Activated T-helper 2 cell treated with anti-CD3 and anti-CD28 coated beads, Interferon-gamma antibody, Interleukin-2, Interleukin-4, amounts not matched to agents 10 μg/mL and 5 μg/mL and 100 μg/mL, durations not matched to agents 14 hours and 24 hours and 36 hours (primary cell): Measurements from ENCODE around the gene SH2B3. TPM values are rescaled to one million over a fixed set of nuclear protein-coding genes. Genes with fewer than 3 reads are reported as not detected.

Experiments
- DNase-seq: peaks from one replicate; pipeline ENCODE4 v3.0.0; 2021; ENCODE audit warnings: low spot score
- H3K27ac Mint-ChIP-seq: one replicate; pipeline ENCODE4 v1.8.0; 2021; ENCODE audit warnings: mixed read lengths
- H3K27me3 Mint-ChIP-seq: one replicate; pipeline ENCODE4 v1.8.0; 2021; ENCODE audit warnings: low read depth, mixed read lengths
- H3K36me3 Mint-ChIP-seq: one replicate; pipeline ENCODE4 v1.8.0; 2021; ENCODE audit warnings: low read depth, mixed read lengths
- H3K4me1 Mint-ChIP-seq: one replicate; pipeline ENCODE4 v1.8.0; 2021; ENCODE audit warnings: low read depth, mixed read lengths
- H3K4me3 Mint-ChIP-seq: one replicate; pipeline ENCODE4 v1.8.0; 2021; ENCODE audit warnings: low read depth, mild to moderate bottlenecking, moderate library complexity, mixed read lengths
- H3K9me3 Mint-ChIP-seq: one replicate; pipeline ENCODE4 v1.8.0; 2021; ENCODE audit warnings: mixed read lengths
- intact Hi-C: fragments of 100-400 bp; cut with micrococcal nuclease; formaldehyde crosslinking; loops from one replicate; pipeline ENCODE4 v1.15.1; 2023
- total RNA-seq: library from RNA; stranded (reverse); gene quantifications from 2 replicates; pipeline ENCODE4 v1.2.3, GENCODE V29; 2022

Gene SH2B3
- 48.3 and 50.9 TPM in 2 replicates for total RNA-seq

DNA sequence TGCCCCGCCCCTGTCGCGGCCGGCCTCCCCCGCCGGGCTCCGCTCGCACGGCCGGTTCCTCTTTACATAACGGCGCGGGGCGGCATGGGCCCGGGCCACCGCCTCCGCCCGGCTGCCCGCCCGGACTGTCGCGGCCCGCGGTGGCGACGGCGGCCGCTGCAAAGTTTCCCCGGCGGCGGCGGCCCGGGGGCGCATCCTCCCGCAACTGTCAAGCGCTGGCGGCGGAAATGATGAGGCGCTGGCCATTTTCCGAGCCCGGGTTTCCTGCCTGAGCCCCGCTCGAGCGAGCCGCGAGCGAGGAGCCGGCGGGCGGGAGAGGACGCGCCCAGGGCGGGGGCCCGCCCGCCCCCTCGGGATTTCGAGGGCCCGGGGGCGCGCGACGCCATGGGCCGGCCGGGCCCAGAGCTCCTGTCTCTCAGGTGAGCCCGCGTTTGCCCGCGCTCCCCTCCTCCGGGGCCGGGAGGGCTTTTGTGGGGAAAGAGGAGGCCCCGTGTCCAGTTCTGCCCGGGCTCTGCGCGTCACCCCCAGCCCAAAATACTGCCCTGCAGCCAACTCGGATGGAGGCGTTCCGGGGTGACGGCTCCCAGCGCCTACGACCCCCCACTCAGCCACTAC, at the start of gene SH2B3:
TSS of gene SH2B3 (plus strand) at position 65 of the 615 bp plus-strand sequence. CDS start 12,223 bp downstream, outside the sequence.
- H3K27me3 Mint-ChIP-seq = no peaks in the 10 kb centered on the region
- H3K36me3 Mint-ChIP-seq = peaks cover 23% of the 10 kb centered on the region
- intact Hi-C loops = loop anchor here (1.0 to 5.0 kb wide), 3 partner anchors 24 to 281 kb away; partner anchors contain the start of genes ACAD10, ATXN2 and BRAP
- H3K4me3 Mint-ChIP-seq = peak within 1 kb of the TSS; percentile 92
- DNase-seq = peak; percentile 79
- H3K9me3 Mint-ChIP-seq = no peaks in the 10 kb centered on the region
- H3K4me1 Mint-ChIP-seq = peaks cover 53% of the 10 kb centered on the region
- peak within 1 kb of the TSS; percentile 95 for H3K27ac Mint-ChIP-seq

DNA sequence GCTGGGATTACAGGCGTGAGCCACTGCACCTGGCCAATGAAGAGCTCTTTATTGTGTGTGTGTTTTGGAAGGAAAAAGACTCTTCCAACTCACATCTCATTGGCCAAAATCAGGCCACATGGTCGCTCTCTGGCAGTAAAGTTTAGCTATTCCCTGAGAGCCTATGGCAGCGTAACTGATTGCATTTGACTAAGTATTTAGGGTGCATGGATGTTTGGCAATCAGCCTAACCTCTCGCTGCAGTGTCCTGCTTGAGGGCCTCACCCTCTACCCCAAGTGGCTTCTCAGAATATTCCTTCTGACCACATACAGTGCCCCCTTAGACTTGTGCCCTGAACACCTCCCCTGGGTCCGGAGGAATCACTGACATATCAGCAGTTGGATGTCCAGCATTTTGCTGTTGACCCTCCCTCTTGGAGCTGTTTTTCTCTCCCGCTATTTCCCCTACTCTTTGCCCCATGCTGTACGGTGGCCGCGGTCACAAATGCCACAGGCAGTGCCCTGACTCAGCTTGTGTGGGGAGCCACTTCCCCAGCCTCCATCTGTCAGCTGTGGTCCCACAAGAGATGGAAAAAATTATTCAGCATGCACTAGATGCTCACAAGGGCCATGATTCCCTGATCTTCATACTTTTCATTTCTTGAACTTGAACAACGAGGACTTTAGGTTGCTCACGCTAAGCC, 46.4 kb upstream of the SH2B3 start:
- DNase-seq = peak; percentile 24
- H3K9me3 Mint-ChIP-seq = no peaks in the 10 kb centered on the region
- peaks cover 8% of the 10 kb centered on the region for H3K27me3 Mint-ChIP-seq
- peak overlapping the region; percentile 23 for H3K4me3 Mint-ChIP-seq
- intact Hi-C loops = no loop called here
- H3K36me3 Mint-ChIP-seq = no peaks in the 10 kb centered on the region
- H3K4me1 Mint-ChIP-seq = peaks cover 17% of the 10 kb centered on the region
- H3K27ac Mint-ChIP-seq = peak overlapping the region; percentile 73

DNA sequence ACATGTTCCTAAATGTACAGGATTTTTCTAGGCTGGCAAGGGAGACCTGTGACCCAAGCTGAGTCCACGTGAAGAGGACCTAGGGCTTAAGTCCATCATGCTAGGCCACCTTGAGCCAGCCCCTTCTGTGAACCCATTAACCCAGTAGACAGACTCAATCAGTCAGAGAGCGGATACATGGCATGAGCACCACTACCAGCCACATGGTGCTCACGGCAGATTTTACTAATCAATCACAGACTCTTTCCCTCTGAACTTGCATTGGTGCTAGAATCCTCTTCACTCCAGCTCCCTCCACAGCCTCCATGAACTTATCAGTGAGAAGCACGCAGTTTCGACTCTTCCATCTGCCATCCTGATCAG, 45.8 kb upstream of the SH2B3 start:
- peak overlapping the region; percentile 73 for H3K27ac Mint-ChIP-seq
- intact Hi-C loops = no loop called here
- peak overlapping the region; percentile 23 for H3K4me3 Mint-ChIP-seq
- H3K27me3 Mint-ChIP-seq = peaks cover 8% of the 10 kb centered on the region
- H3K4me1 Mint-ChIP-seq = peaks cover 17% of the 10 kb centered on the region
- no peaks in the 10 kb centered on the region for H3K9me3 Mint-ChIP-seq
- DNase-seq = no peak
- no peaks in the 10 kb centered on the region for H3K36me3 Mint-ChIP-seq

DNA sequence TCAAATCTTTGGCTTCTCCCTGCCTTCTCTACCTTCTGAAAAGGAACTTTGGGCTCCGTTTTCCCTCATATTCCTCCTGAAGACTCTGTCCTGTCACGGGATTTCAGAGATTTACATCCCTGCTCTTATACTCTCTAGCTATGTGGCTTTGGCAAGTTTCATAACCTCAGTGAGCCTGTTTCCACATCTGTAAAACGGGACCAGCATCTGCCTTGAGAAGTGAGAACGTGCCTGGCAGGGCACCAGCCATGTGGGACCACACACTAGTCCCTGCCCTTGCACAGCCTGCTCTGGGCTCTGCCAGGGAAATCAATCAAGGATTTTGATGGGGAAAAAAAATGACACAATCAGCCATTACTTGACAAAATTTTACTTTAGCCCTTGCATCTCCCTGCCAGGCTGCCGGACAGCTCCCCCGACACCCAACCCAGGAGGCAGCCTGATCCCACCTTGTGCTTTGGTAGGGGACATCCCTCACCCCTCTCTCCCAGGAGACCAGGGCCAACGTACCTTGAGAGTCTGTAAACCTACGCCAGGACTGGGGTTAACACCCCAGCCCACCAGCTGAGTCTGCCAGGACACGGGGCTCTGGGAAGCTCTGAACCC, 45.3 kb upstream of the SH2B3 start:
- DNase-seq = no peak
- Mint-ChIP-seq H3K9me3 (no peaks in the 10 kb centered on the region), H3K36me3 (no peaks in the 10 kb centered on the region), H3K4me1 (peaks cover 17% of the 10 kb centered on the region), H3K27ac (no peak overlapping the region), H3K4me3 (no peak overlapping the region), H3K27me3 (peaks cover 8% of the 10 kb centered on the region)
- intact Hi-C loops = no loop called here

DNA sequence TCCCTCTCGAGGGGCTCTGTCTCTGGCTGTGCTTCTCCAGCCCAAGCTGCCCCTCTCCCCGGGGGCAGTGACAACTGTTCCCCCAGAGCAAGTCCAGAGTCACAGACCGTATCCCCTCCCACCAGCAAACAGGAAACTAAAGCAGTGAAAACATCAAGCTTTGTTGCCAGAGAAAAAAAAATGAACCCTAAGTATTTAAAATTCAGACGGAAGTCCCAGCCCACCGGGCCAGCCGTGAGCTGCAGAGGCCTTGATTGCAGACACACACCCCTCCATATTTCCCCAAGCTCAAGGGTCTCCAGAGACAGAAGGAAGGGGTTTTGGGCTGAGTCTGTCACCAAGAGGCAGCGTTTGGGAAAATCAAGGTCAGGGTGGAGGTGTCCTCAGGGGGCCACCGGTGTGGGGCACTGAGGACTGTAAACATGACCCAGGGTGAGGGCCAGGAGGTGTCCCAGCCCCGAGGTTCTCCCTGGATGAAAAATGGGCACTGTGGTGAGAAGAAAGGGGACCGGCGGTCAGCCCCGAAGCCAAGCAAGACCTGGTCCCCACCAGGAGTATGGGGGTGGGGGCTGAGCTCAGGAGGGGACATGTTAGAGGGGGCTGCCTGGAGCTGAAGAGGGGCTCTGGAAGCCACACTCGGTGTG, 44.5 kb upstream of the SH2B3 start:
- H3K9me3 Mint-ChIP-seq = no peaks in the 10 kb centered on the region
- no peak overlapping the region for H3K4me3 Mint-ChIP-seq
- H3K27ac Mint-ChIP-seq = no peak overlapping the region

DNA sequence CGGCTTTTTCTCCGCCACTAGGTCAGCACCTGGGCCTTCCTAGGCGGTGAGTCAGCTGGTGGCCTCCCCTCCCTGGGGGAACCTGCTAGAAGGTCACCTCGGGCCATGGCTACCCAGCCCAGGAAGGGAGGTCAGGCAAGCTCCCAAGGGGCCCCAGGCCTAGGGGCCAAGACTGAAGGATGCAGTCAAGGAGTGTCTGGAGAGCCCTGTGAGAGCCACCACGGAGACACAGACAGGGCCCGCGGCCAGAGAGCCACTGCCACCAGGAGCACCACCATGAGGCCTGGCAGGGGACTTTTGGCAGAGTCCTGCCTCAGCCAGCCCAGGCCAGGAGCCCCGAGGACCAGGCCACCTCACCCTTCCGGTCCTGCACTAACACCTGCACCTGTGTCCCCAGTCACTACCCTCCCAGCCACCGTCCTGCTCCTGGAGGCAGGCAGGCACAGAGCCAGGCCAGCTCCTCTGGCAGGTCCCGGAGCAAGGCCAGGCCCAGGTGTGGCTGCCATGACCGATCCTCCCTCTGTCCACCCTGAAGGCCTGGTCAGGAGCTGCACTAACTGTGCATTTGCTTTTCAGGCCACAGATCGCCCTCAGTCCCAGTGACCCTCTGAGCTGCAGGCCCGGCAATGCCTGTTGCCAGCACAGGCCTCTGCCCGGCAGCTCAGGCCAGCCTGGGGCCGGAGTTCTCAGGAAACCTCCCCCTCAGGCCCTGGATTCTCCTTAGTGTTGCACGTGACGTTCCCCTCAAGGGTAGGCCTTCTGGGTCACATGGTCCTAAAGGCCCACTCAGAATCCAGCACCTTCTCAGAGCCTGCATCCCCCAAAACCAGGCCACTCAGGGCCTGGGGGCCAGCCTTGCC, 43.8 kb upstream of the SH2B3 start:
- intact Hi-C loops = no loop called here
- Mint-ChIP-seq H3K4me1 (peaks cover 17% of the 10 kb centered on the region), H3K27ac (no peak overlapping the region), H3K4me3 (no peak overlapping the region), H3K9me3 (no peaks in the 10 kb centered on the region), H3K36me3 (no peaks in the 10 kb centered on the region), H3K27me3 (peaks cover 8% of the 10 kb centered on the region)
- DNase-seq = no peak

More for the DNA sequence above, 44.5 kb upstream of the SH2B3 start:
- Mint-ChIP-seq H3K27me3 (peaks cover 8% of the 10 kb centered on the region), H3K36me3 (no peaks in the 10 kb centered on the region), H3K4me1 (peaks cover 17% of the 10 kb centered on the region)
- DNase-seq = no peak
- intact Hi-C loops = no loop called here

DNA sequence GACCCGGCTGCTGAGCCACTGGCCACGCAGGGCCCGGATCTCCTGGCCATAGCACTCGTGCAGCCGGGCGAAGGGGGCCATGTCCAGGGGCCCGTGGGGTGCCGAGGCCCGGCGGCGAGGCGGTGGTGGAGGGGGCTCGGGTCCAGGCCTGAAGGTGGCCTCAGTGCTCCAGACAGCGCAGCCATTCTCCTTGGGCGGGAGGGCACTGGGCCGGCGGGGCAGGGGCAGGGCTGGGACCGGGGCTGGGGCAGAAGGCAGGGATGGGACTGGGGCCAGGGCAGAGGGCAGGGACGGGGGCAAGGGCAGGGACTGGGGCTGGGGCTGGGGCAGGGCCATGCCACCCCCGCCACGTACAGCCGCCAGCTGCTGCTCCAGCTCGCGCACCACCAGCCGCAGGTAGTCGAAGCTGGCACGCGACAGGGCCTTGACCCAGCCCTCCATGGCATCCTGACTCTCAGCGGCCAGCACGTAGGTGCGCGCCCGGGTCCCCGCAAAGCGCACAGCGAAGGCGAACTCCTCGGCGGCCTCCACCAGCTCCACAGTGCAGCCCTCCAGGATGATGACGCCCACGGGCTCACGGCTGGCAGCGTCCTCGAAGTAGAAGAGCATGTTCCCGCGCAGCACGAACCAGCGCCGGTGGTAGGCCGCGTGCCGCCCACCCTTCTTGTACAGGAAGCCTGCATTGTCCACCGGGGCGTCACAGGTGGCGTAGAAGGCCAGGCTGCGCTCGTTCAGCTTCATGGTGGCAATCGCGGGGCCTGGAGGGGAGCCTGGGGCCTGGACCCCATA, 42.8 kb upstream of the SH2B3 start:
- DNase-seq = no peak
- no peak overlapping the region for H3K27ac Mint-ChIP-seq
- no peak overlapping the region for H3K4me3 Mint-ChIP-seq
- intact Hi-C loops = no loop called here
- no peaks in the 10 kb centered on the region for H3K9me3 Mint-ChIP-seq
- H3K36me3 Mint-ChIP-seq = no peaks in the 10 kb centered on the region
- H3K27me3 Mint-ChIP-seq = peaks cover 17% of the 10 kb centered on the region
- peaks cover 19% of the 10 kb centered on the region for H3K4me1 Mint-ChIP-seq

DNA sequence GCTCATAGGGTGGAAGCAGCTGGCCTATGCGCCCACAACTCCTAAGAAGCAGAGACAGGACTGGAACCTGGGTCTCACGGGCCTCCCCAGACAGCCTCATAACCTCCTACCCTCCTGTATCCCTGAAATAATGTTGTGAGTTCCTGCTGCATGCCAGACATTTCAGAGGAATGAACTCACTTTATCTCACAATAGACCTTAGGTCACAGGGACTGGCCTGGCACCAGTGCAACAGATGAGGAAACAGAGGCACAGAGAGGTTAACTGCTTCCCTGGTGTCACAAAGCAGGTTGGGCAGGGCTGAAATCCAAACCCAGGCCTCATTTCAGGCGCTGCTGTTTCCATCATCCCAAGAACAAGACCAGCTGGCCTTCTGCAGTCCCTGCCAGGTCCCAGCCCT, 42.1 kb upstream of the SH2B3 start:
- Mint-ChIP-seq H3K27ac (no peak overlapping the region), H3K36me3 (no peaks in the 10 kb centered on the region)
- intact Hi-C loops = no loop called here

DNA sequence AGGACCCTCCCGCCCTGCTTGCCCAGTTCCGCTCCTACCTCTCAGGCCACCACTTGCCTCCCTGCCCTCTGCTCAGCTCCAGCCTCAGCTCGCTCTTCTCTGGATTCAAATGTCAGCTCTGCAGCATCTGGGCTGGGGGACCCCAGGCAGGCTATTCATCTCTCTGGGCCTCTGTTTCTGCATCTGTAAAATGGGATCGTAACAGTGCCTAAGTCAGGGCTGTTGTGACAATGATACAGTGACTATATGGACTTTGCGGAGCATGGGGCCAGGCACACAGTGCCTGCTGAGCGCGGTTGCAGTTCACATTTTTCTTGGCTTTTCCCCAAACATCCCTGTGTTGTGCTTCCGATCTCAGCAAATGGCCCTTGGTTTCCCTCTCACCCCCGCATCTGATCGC, 39.6 kb upstream of the SH2B3 start:
- intact Hi-C loops = no loop called here
- peaks cover 5% of the 10 kb centered on the region for H3K4me1 Mint-ChIP-seq
- no peaks in the 10 kb centered on the region for H3K9me3 Mint-ChIP-seq
- no peaks in the 10 kb centered on the region for H3K36me3 Mint-ChIP-seq
- H3K4me3 Mint-ChIP-seq = no peak overlapping the region
- no peak for DNase-seq
- peaks cover 12% of the 10 kb centered on the region for H3K27me3 Mint-ChIP-seq
- no peak overlapping the region for H3K27ac Mint-ChIP-seq

More for the DNA sequence above, 42.1 kb upstream of the SH2B3 start:
- H3K4me1 Mint-ChIP-seq = peaks cover 19% of the 10 kb centered on the region
- no peak for DNase-seq
- H3K27me3 Mint-ChIP-seq = peaks cover 20% of the 10 kb centered on the region
- H3K4me3 Mint-ChIP-seq = no peak overlapping the region
- no peaks in the 10 kb centered on the region for H3K9me3 Mint-ChIP-seq

DNA sequence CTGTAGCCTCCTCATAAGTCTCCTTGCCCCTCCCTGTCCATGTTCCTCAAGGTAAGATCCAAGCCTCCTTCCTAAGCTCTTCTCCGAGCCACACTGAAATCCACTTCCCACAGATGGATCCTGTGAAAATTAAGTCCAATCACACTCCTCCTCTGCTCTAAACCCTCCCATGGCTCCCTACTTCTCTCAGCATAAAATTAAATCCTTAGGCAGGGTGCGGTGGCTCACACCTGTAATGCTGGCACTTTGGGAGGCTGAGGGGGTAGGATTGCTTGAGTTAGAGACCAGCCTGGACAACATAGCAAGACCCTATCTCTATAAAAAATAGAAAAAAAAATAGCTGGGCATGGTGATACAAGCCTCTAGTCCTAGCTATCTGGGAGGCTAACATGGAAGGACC, 39.1 kb upstream of the SH2B3 start:
- Mint-ChIP-seq H3K36me3 (no peaks in the 10 kb centered on the region), H3K27ac (no peak overlapping the region), H3K4me1 (peaks cover 5% of the 10 kb centered on the region), H3K4me3 (no peak overlapping the region), H3K9me3 (no peaks in the 10 kb centered on the region), H3K27me3 (peaks cover 17% of the 10 kb centered on the region)
- intact Hi-C loops = no loop called here
- DNase-seq = no peak

DNA sequence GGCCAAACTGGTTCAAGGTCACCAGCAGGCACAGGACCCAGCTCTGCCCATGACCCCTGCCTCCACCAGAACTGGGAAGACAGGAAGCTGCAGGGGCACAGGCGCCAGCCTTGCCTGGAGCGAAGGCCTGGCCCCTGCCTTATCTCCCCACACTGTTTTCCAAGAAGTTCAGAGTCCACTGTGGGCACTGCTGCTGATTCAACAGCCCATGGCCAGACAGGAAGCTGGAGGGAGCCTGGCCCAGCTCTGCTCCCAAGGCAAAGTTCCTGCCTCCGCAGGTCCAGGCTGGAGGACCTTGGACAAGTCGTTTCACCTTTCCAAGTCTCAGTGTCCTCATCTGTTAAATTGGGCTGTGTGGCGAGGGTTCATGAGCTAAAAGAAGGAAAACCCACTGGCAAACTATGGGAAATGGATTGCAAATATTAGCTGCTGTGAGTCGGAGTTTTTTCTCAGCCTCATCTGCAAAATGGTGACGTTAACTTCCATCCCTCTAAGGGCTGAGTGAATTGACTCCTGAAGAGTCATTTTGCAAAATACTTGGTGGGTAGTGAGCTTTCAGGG, 38.0 kb upstream of the SH2B3 start:
- Mint-ChIP-seq H3K4me1 (peaks cover 5% of the 10 kb centered on the region), H3K36me3 (no peaks in the 10 kb centered on the region), H3K27me3 (peaks cover 18% of the 10 kb centered on the region), H3K9me3 (no peaks in the 10 kb centered on the region), H3K4me3 (peak overlapping the region; percentile 55), H3K27ac (no peak overlapping the region)
- no peak for DNase-seq
- intact Hi-C loops = no loop called here
